ENCODE results near the gene TUBD1.

- TF ChIP-seq CTCF (IDR thresholded peaks at IDR 0.05) (no peak), POLR2A (IDR thresholded peaks at IDR 0.05) (no peak)
These were observed 78.1 kb downstream of the TUBD1 start for GRCh38 chr17:59814685-59815084.
